22Rv1 (cell line): Measurements from ENCODE around the gene KRT17.
"Not testable (repeated sequence)": the region's sequence is repeated elsewhere in the genome, so short reads cannot be mapped to it uniquely, and the experiment has no call there.

Experiments
- CTCF ChIP-seq: fragments of 450-650 bp; IDR thresholded peaks from 2 replicates; pipeline ENCODE4 v1.5.1; 2017; ENCODE audit warnings: mild to moderate bottlenecking
- ZFX ChIP-seq: fragments of 450-650 bp; IDR thresholded peaks from 2 replicates; pipeline ENCODE4 v1.6.1; 2017; ENCODE audit warnings: antibody characterized with exemption, borderline replicate concordance

- TF ChIP-seq CTCF, ZFX: not testable (repeated sequence)
Measured at GRCh38 chr17:41584331-41584927, 39.9 kb downstream of the KRT17 start.
